ENCODE measurements around the gene HDAC4. TPM values are rescaled to one million over a fixed set of nuclear protein-coding genes. Genes with fewer than 3 reads are reported as not detected.

The HDAC4 gene
- total and polyA plus RNA-seq, 2 donors (not counting 1 experiment from before 2014, with no cell fraction given): 13.5 to 46.0 TPM

DNA sequence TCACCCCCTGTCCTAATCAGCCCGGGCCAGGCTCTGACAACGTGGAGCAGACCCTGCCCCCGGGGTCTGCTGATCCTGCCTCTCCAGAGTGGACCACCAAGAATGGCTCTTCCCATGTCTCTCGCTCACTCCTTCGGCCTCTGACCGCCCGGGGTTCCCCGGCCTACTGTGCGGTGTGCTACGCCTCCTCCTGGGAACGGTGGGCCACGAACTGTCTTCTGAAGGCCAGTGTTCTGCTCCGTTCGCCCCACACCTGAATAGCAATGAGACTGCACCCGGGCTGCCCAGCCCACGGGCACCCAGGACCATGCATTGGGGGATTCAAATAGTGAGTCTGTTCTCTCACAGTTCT, 363.3 kb downstream of the HDAC4 start:
- POLR2A ChIA-PET: no interaction called here
- Histone ChIP-seq H3K79me2 (ENCODE audit: control insufficient read depth, insufficient read depth, low read length) (no peaks in the 10 kb centered on the region), H3K27ac (ENCODE audit: low read length in 2 of 2) (no peak overlapping the region), H3K9me3 (ENCODE audit: control extremely low read depth in 1 of 3, control insufficient read depth in 2 of 3, insufficient read depth in 1 of 3, low read length in 2 of 3) (no peaks in the 10 kb centered on the region), H3K4me3 (ENCODE audit: control extremely low read depth in 1 of 5, extremely low read depth in 1 of 5, insufficient read depth in 1 of 5, low read depth in 2 of 5, low read length in 4 of 5) (no peak overlapping the region), H3K4me2 (replicated peaks; ENCODE audit: low read depth, low read length, poor library complexity, severe bottlenecking) (no peak overlapping the region), H3K9ac (ENCODE audit: low read length) (no peak overlapping the region), H3K4me1 (ENCODE audit: control insufficient read depth in 2 of 2, insufficient read depth in 2 of 2, low read length in 2 of 2) (no peaks in the 10 kb centered on the region), H2AFZ (ENCODE audit: insufficient read depth, low read depth, low read length, poor library complexity, severe bottlenecking) (no peak overlapping the region), H3K27me3 (replicated peaks in 1 of 4; ENCODE audit: control extremely low read depth in 1 of 4, control insufficient read depth in 3 of 4, insufficient read depth in 4 of 4, low read length in 3 of 4) (no peaks in the 10 kb centered on the region), H3K36me3 (replicated peaks in 1 of 2; ENCODE audit: control extremely low read depth in 1 of 2, control insufficient read depth in 1 of 2, extremely low read depth in 1 of 2, insufficient read depth in 2 of 2, low read length in 1 of 2) (no peaks in the 10 kb centered on the region), H4K20me1 (ENCODE audit: control insufficient read depth, insufficient read depth, low read length, poor library complexity, severe bottlenecking) (no peaks in the 10 kb centered on the region)
- intact Hi-C loops (cut with micrococcal nuclease): loop anchor here (5.0 kb wide), 1 partner anchor 360 kb away; no protein-coding TSS in a partner anchor
- 80% methylated on average over 14 of the region's 16 CpGs for WGBS (ENCODE audit: insufficient coverage)
- H3K27me3 Mint-ChIP-seq: peaks cover 19% of the 10 kb centered on the region
- DNase-seq (no peak), ATAC-seq (ENCODE audit: low read depth) (no peak)
- no peaks in the 10 kb centered on the region for H3K4me1 Mint-ChIP-seq
- TF ChIP-seq EZH2 (IDR thresholded peaks at IDR 0.05; ENCODE audit: borderline replicate concordance, insufficient read depth, low read depth, low read length, poor library complexity, severe bottlenecking) (no peak), CTCF (IDR thresholded peaks at IDR 0.05) (no peak)
- H3K4me3 Mint-ChIP-seq: no peak overlapping the region
- H3K27ac Mint-ChIP-seq: no peak overlapping the region
- CTCF ChIA-PET: no interaction called here
- H3K9me3 Mint-ChIP-seq (ENCODE audit: insufficient read depth): no peaks in the 10 kb centered on the region

DNA sequence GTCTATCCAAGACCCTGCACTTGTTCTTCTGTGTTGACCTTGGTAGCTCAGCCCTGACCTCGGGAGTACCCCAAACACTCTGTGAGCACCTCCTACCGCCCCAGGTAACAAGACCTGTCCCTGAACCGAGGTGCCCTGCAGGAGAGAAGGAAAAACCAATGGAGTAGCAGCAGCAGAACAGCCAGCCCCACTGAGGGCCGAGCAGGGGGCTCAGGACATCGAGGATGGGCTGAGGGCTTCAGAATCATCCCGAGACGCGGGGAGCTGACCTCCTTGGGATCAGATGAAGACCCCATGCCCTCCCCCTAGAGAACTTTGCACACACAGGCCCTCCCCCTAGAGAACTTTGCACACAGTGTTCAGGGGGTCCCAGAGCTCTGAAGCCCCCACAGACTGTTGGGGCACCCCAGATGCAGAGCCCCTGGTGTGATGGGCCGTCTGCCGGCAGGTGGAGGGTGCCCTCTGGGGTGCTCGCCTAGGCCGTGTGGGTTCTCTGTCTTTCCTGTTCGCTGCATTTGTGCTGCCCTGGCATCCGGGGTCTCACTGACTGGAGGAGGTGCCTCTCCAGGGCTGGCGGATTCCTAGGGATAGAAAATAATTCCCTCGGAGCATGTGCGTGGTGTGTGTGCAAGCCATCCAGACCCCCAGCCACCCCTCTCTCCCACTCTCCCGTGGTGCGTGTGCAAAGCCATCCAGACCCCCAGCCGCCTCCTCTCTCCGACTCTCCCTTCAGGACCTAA, 363.8 kb downstream of the HDAC4 start:
- Mint-ChIP-seq H3K27ac (no peak overlapping the region), H3K9me3 (ENCODE audit: insufficient read depth) (no peaks in the 10 kb centered on the region)
- no peaks in the 10 kb centered on the region for H3K4me1 ChIP-seq (ENCODE audit: control insufficient read depth in 2 of 2, insufficient read depth in 2 of 2, low read length in 2 of 2)

More for the DNA sequence above, 363.8 kb downstream of the HDAC4 start:
- POLR2A ChIA-PET: no interaction called here
- Mint-ChIP-seq H3K27me3 (peaks cover 23% of the 10 kb centered on the region), H3K4me1 (no peaks in the 10 kb centered on the region), H3K4me3 (no peak overlapping the region)
- CTCF ChIA-PET: interaction anchor here (1.0 to 1.2 kb wide), 2 partner anchors 230 to 1106 kb away, joined by 3 read pairs; no protein-coding TSS in a partner anchor
- TF ChIP-seq CTCF (IDR thresholded peaks at IDR 0.05) (no peak), EZH2 (IDR thresholded peaks at IDR 0.05; ENCODE audit: borderline replicate concordance, insufficient read depth, low read depth, low read length, poor library complexity, severe bottlenecking) (no peak)
- intact Hi-C loops (cut with micrococcal nuclease): loop anchor here (5.0 kb wide), 1 partner anchor 360 kb away; no protein-coding TSS in a partner anchor
- Histone ChIP-seq H3K27ac (ENCODE audit: low read length in 2 of 2) (no peak overlapping the region), H3K4me2 (replicated peaks; ENCODE audit: low read depth, low read length, poor library complexity, severe bottlenecking) (no peak overlapping the region), H3K9ac (ENCODE audit: low read length) (no peak overlapping the region), H4K20me1 (ENCODE audit: control insufficient read depth, insufficient read depth, low read length, poor library complexity, severe bottlenecking) (no peaks in the 10 kb centered on the region), H3K36me3 (replicated peaks in 1 of 2; ENCODE audit: control extremely low read depth in 1 of 2, control insufficient read depth in 1 of 2, extremely low read depth in 1 of 2, insufficient read depth in 2 of 2, low read length in 1 of 2) (no peaks in the 10 kb centered on the region), H3K9me3 (ENCODE audit: control extremely low read depth in 1 of 3, control insufficient read depth in 2 of 3, insufficient read depth in 1 of 3, low read length in 2 of 3) (no peaks in the 10 kb centered on the region), H2AFZ (ENCODE audit: insufficient read depth, low read depth, low read length, poor library complexity, severe bottlenecking) (no peak overlapping the region), H3K4me3 (ENCODE audit: control extremely low read depth in 1 of 5, extremely low read depth in 1 of 5, insufficient read depth in 1 of 5, low read depth in 2 of 5, low read length in 4 of 5) (no peak overlapping the region), H3K27me3 (replicated peaks in 1 of 4; ENCODE audit: control extremely low read depth in 1 of 4, control insufficient read depth in 3 of 4, insufficient read depth in 4 of 4, low read length in 3 of 4) (no peaks in the 10 kb centered on the region), H3K79me2 (ENCODE audit: control insufficient read depth, insufficient read depth, low read length) (no peaks in the 10 kb centered on the region)
- ATAC-seq (ENCODE audit: low read depth): no peak
- no peak for DNase-seq
- 94% methylated on average over 21 of the region's 21 CpGs for WGBS (ENCODE audit: insufficient coverage)
